GM19238 (cell line): ENCODE measurements around the gene LIAS.
"Not testable (repeated sequence)": the region's sequence is repeated elsewhere in the genome, so short reads cannot be mapped to it uniquely, and the experiment has no call there.

Experiments
- DNase-seq: peaks from one replicate; pipeline ENCODE4 v3.0.0; 2011; ENCODE audit warnings: low spot score; ENCODE audit not compliant: insufficient read length

The LIAS gene

DNA sequence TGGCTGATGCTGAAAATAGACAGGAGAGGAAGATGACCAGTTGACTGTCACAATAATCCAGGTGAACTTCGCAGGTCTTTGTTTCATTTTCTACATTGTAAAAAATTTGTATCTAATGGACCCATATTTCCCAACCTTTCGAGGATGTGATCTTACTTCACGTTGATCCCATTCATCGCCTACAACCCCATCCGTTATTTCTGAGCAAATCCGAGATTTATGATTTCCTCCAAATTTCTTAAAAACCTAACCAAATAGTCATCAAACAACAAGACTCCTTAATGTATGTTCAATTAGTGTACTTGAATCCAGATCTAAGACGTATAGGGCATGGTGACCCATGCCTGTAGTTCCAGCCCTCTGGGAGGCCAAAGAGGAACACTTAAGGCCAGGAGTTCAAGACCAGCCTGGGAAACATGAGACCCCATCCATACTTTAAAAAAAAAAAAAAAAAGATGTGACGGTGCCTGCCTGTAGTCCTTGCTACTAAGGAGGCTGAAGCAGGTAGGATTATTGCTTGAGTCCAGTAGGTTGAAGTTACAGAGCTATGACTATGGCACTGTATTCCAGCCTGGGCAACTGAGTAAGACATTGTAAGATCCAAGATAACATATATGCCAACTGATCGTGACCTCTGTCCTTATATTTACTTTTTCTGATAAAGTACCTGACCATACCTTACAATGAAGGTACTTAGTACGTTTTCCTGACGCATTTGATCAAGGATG lies 5.8 kb upstream of the LIAS start:
- no peak for DNase-seq

DNA sequence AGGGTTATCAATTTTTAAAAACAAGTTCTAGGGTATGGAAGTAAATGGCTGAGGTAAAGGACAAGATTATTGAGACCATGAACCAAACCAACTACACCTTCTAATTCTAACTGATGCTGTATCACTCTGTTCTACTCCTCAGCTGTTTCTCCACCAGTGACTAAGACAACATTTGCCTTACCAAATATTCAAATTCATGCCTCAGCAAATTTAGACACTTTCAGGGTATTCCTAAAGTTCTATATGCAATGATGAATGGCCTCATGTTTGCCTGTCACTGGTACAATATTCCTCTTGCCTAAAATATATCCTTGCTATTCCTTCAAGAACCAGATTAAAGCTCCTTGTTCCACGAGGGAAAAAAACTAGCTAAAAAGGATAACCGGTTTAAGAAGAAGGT lies 5.1 kb upstream of the LIAS start:
- DNase-seq, result no peak

DNA sequence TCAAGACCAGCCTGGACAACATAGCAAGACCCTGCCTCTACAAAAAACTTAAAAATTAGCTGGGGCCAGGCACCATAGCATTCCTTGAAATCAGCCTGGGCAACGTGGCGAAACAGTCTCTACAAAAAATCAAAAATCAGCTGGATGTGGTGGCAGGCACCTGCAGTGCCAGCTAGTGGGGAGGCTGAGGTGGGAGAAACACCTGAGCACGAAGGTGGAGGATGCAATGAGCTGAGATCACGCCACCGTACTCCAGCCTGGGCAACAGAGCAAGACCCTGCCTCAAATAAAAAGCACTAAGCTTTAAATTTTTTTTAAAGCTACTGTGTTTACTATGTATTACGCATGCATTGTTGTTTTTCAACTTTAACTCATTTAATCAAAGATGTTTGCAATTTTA lies 3.4 kb upstream of the LIAS start:
- DNase-seq, result no peak

DNA sequence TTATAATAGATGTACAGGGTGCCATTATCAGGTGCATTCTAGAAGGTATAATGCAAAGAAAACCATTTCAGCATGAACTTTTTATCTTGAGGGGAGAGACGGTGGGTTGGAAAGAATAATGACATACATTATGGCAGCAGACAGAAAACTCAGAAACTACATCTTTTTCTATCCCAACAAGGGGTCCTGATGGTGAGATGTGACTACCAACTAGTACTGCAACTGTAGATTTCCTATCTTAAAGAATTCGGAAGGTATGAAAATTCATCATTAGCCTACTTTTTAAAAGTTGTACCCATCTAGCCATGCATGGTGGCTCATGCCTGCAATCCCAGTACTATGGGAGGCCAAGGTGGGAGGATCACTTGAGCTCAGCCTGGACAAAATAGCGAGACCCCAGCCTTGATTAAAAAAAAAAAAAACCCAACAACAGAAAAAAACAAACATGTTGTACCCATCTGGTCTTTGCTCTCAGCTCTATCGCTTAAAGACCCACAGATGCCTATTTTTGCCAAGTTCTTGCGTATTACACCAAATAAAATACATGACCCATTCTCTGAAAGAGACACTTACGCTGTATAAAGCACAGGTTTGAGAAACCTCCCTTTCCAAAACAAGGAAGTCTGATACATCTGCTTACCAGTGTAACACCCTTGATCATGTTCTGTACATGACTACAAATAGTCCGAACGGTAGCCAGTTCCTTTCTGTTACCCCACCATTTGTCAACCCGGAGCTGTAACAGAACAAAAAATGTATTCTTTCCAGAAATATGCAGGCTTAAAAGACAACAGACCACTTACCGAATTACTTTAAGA lies 1.7 kb upstream of the LIAS start:
- DNase-seq, result no peak

DNA sequence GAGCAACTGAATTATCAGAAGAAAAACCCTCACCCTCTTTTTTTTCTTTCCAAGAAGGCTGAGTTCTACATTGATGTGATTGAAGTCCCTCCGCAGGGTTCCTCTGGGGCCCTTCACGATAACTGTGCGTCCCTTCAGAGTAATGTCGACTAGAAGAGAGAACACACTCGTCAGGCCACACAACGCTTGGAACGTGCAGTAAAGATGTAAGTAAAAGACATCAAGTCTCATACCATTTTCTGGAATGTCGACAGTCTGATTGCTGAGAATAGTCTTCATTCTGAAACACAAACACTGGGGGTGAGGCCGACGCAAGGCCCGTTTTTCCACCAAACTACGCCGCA lies 723 bp upstream of the LIAS start:
- not testable (repeated sequence) for DNase-seq

DNA sequence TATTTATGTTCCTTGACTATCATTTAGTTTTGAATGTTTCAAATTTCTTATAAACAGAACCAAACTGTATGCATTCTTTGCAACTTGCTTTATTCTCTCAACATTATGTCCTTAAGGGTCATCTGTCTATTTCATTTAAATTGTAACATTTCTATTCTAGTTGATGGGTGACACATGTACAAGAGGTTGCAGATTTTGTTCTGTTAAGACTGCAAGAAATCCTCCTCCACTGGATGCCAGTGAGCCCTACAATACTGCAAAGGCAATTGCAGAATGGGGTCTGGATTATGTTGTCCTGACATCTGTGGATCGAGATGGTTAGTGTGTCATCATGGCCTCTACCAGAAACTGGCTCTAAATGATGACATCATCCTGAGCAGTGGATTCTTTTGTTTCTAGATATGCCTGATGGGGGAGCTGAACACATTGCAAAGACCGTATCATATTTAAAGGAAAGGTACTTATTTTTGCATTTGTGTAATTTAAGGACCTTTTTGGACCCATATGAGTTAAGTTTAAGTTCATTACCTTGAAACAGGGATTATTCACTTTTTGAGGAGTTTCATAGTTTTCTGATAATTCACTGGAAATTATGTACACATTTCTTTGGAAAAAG lies 6.1 kb downstream of the LIAS start:
- DNase-seq, result no peak

DNA sequence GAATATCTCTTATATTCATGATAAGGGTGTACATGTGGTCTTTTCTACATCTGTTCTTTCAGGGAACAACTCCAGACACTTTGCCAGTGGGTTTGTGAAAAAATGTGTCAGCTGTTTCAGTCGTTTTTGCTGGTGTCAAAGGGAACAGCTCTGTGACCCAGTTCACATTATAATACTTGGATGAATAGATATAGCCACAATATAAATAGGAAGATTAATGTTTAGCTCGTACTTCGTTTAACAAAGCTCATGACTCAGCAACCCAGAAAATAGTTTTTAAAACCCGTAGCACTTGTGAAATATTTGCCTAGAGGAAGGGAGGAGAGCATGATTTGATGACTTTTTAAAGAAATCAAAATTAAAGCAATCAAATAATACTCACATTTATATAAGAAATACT lies 7.9 kb downstream of the LIAS start:
- DNase-seq, result no peak

DNA sequence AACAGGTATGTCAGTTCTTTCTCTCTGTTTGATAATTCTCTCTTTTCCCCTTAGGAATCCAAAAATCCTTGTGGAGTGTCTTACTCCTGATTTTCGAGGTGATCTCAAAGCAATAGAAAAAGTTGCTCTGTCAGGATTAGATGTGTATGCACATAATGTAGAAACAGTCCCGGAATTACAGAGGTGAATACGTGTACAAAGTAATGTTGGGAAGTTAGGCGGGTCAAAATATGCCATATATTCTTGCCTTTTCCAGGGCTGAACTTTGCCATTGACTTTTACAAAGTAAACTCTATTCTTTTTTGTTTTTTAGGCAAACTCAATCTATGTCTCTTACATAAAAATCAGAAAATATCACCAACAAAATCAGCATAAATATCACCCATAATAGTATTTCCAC lies 8.6 kb downstream of the LIAS start:
- no peak for DNase-seq

DNA sequence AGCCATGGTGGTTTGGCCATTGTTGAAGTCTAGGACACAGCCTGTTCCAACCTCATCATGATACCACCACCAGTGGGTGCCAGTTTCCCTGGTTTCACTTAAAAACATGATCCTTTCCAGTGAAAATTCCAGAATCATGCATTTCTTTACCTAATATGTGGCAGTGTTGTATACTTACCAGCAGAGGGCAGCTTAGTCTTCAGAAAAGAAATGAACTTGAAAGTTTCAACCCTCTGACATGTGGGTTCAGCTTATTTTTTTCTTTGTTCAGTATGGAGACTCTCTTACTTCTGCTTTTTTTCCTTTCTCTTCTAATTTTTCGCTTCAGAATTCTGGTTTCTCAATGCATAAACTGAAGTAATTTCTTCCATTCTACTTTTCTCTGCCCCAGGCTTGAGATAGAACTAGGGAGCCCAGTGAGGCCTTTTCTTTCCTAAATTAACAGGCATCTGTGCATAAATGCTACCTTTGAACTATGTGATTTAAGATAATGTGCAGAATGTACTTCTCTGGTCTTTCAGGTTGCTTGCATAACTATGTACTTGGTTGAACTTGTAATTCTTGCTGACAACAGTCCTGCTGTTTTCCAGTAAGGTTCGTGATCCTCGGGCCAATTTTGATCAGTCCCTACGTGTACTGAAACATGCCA lies 10.7 kb downstream of the LIAS start:
- DNase-seq, result no peak

DNA sequence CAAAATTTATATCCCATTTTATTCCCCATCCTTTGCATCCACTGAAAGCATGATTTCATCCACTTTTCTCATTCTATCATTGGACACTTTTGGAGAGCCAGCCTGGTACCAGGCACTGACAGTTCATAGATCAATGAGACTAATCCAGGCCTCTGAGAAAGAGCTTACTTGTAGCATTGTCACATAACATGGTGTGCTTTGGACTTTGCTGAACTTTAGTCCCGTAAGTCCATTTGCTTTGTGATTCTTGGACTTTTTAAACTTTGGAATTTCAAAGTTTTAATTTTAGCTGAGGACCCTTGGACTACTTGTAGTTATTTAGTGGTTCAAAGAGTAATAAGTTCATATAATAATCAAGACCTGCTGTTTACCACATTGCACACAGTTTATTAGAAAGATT lies 11.5 kb downstream of the LIAS start:
- no peak for DNase-seq

DNA sequence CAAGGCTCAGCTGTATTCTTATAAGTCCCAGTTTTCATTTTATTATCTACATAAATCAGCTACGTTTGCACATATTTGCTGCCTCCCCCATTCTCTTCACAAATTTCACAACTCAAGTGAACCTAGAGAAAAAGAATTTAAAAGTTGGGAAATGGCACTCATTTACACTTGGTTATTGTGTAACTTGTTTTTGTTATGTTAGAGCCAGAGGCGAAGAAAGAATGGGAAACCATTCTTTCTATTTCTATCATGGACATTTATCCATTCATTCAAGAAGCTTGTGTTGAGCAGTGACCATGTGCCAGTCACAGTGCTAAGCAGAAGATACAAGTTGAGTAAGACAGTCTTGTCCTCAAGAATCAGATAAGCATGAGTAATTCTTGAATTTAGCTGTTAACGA lies 13.5 kb downstream of the LIAS start:
- no peak for DNase-seq

DNA sequence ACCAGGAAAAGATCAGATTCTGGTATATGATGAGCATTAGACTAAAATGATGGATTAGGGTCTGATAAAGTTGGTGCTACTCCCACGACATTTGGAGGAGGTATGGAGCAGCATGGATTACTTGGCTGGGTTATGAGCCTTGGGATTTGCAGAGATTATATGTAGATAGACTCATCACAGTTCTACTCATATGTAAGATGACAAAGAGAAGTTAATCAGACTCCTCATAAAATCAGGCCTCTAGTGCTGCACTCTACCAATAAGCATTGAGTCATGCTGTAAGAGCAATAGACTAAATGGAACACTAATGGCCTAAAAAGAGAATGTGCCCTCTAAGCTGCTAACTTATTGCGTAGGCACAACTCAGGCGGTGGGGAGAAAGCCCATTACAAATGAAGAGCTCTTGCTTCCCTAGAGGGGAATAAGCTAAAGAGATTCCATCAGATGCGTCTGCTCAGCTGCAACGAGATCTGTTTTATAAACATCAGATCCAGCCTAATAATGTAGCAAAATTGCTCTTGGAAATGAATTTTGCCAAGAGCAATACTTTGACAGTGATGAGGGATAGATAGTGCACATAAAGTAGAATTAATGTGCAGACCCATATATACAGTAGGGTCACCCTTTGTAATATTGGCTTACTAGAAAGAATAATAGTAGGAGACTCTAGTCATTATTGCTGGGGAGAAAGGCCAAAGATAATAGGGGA lies 17.5 kb downstream of the LIAS start:
- no peak for DNase-seq

DNA sequence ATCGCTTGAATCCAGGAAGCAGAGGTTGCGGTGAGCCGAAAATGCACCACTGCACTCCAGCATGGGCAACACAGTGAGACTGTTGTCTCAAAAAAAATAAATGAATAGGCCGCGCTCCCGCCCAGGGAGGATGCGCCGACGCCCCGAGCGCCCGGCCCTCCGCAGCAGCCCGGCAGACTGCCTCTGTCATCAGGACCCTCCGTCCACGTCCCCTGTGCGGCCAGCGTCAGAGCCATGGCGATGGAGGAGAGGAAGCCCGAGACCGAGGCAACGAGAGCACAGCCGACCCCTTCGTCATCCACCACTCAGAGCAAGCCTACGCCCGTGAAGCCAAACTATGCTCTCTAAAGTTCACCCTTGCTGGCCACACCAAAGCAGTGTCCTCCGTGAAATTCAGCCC lies 21.4 kb downstream of the LIAS start:
- no peak for DNase-seq

DNA sequence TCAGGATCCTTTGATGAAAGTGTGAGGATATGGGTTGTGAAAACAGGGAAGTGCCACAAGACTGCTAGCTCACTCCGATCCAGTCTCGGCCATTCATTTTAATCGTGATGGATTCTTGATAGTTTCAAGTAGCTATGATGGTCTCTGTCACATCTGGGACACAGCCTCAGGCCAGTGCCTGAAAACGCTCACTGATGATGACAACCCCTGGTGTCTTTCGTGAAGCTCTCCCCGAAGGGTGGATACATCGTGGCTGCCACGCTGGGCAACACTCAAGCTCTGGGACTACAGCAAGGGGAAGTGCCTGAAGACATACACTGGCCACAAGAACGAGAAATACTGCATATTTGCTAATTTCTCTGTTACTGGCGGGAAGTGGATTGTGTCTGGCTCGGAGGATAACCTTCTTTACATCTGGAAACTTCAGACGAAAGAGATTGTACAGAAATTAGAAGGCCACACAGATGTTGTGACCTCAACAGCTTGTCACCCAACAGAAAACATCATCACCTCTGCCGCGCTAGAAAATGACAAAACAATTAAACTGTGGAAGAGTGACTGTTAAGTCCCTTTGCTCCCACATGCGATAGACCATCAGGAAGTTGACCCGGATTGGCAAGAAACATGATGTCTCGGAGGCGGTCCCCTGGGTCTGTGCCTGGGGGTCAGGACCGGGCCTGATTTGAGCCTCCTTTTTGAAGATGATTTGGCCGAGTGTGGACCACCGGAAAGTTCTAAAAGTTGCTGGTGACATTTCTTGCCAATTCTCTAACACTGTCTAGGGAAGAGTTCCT lies 22.2 kb downstream of the LIAS start:
- DNase-seq, result no peak

DNA sequence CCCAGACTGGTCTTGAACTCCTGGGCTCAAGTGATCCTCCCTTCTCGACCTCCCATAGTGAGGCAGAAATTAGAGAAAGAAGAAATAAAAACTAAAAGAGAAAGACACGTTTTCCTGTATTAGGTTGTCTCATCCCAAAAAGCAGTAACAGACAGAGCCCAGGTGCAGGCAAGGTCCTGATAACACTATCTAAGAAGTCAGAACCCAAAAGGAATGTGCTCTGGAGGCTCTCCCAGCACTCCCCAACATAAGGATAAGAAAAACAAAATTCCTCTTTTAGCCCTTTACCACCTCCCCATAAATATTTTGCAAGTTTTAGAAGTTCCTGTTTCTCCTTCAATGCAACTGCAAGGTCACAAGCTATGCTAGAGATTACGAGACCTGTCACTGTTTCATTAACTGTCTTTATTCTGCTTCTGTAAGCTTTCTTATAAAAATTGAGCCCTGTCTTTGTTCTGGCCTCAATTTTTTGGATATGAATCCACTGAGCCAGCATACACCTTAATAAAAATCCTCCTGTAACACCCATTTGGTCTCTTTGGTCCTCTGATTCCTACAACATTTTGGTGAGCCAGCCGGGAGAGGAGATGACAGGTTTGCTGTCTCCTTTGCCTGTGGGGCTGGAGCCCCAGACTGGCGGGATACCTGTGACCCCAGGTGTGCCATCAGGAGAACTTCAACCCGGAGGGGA lies 25.9 kb downstream of the LIAS start:
- DNase-seq, result no peak

DNA sequence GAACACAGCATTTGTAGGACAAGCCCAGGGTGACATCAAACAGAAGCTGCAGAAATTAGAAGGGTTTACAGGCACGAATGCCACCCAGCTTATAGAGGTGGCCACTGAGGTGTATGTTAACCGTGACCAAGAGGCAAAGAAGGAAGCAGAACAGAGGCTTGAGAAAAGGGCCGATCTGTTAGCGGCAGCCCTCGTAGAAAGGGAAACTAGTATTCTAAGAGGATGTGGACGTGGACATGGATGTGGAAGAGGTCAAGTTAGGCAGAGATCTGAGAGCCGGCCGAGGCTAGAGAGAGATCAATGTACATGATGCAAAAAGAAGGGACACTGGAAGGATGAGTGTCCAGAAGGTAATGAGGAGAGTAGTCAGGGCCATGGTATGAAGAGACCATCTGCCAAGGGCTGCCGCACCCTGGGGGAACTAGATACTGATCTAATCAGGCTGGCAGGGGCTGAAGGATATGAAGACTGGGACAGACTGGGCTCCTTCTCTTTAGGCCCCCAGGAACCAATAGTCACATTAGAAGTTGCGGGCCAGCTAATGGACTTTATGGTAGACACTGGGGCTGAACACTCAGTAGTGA lies 27.5 kb downstream of the LIAS start:
- no peak for DNase-seq

DNA sequence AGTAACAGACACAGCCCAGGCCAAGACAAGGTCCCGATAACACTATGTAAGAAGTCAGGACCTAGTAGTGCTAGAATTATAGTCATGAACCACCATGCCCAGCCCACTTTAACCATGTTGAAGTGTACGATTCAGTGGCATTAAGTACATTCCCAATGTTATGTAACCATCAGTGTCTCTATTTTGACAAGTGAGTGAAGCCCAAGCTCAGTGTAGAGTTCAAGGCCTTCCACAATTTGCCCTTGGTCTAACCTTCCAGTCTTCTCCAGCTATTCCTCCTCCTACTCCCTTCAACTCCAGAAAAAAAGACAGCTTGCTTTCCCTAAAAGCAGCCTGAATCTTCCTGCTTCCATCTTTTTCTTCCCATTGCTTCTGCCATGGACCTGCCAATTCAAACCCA lies 31.5 kb downstream of the LIAS start:
- no peak for DNase-seq

DNA sequence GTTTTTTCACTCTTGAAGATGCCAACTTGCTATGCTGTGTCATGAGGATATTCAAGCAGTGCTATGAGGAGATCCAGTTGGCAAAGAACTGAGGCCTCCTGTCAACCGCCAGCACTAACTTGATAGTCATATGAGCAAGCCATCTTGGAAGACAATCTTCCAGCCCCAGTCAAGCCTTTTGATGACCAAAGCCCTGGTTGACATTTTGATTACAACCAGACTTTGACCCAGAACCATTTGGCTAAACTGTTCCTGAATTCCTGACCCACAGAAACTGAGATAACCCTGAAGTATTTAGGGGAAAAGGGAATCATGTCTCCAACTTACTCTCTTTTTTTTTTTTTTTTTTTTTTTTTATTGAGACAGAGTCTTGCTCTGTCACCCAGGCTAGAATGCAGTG lies 35.5 kb downstream of the LIAS start:
- DNase-seq, result no peak

DNA sequence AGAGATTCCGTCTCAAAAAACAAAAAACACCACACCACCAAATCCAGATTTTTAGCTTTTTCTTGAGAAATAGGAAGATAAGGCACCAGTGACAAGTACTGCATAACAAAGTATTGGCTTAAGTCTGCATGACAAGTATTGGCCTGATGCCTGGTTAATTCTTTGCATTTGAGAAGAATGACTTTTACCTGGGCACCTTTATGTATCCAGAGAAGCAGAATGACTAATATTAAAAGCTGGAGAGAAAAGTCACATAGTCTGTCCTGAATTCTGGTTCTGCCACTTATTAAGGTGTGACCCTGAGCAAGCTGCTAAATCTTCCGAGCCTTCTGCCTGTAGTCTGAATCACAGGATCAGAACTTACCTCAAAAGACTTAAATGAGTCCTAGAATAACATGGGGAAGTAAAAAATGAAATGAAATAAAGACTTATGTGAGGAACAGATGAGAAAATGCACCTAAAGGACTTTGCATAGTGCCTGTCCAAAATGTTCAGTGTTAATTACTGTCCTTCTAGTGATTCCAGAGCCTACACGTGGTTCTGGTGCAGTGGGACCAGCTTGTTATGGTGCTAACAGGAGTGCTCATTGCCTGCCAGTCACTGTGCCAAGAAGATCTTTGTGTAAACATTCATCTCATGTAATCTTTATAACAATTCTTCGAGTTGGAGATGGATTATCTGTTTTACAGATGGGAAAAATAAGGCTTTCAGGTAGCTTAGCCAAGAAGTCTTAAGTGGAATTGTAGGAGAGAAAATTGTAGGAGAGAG lies 36.8 kb downstream of the LIAS start:
- DNase-seq, result no peak
